Karpas-422 (cell line): ENCODE data around the gene DIRAS1. TPM values are rescaled to one million over a fixed set of nuclear protein-coding genes. Genes with fewer than 3 reads are reported as not detected.

Experiments
- DNase-seq: peaks from one replicate; pipeline ENCODE4 v3.0.0-alpha.2; 2015
- H2AFZ ChIP-seq: fragments of 200-600 bp; sonication (generic); 2 replicates; pipeline ENCODE4 v1.6.1; 2014; ENCODE audit warnings: antibody characterized with exemption, low read length, mixed read lengths
- H3K27ac ChIP-seq: fragments of 200-600 bp; sonication (generic); 2 replicates; pipeline ENCODE4 v1.5.1; 2014; ENCODE audit warnings: mild to moderate bottlenecking, low read length, moderate library complexity
- H3K27me3 ChIP-seq: fragments of 200-600 bp; sonication (generic); 2 replicates; pipeline ENCODE4 v1.6.1; 2014; ENCODE audit warnings: low read length, mixed read lengths
- H3K36me3 ChIP-seq: fragments of 200-600 bp; sonication (generic); 2 replicates; pipeline ENCODE4 v1.6.1; 2014; ENCODE audit warnings: low read length, mixed read lengths; ENCODE audit not compliant: insufficient read depth
- H3K4me1 ChIP-seq: fragments of 200-600 bp; sonication (generic); 2 replicates; pipeline ENCODE4 v1.6.1; 2014; ENCODE audit warnings: mild to moderate bottlenecking, low read length, mixed read lengths
- H3K4me2 ChIP-seq: fragments of 200-600 bp; sonication (generic); 2 replicates; pipeline ENCODE4 v1.6.1; 2014; ENCODE audit warnings: low read length, low read depth, mild to moderate bottlenecking; ENCODE audit not compliant: poor library complexity, severe bottlenecking
- H3K4me3 ChIP-seq: fragments of 200-600 bp; sonication (generic); 2 replicates; pipeline ENCODE4 v1.5.1; 2014; ENCODE audit warnings: mild to moderate bottlenecking, antibody characterized with exemption, low read length, mixed read lengths
- H3K79me2 ChIP-seq: fragments of 200-600 bp; sonication (generic); 2 replicates; pipeline ENCODE4 v1.6.1; 2014; ENCODE audit warnings: mild to moderate bottlenecking, low read length, mixed read lengths
- H3K9ac ChIP-seq: fragments of 200-600 bp; sonication (generic); 2 replicates; pipeline ENCODE4 v1.6.0; 2014; ENCODE audit warnings: low read length
- H3K9me2 ChIP-seq: fragments of 200-600 bp; sonication (generic), shearing (Covaris generic); replicated peaks from 2 replicates; pipeline ENCODE4 v1.6.0; 2014; ENCODE audit warnings: mild to moderate bottlenecking, low read length, moderate library complexity; ENCODE audit not compliant: insufficient read depth
- H3K9me3 ChIP-seq: fragments of 300-700, 200-600 bp; sonication (generic); 2 replicates; pipeline ENCODE4 v1.6.1; 2014; ENCODE audit warnings: low read length, mixed read lengths
- H4K20me1 ChIP-seq: fragments of 200-600 bp; sonication (generic); 2 replicates; pipeline ENCODE4 v1.6.1; 2014; ENCODE audit warnings: mild to moderate bottlenecking, antibody characterized with exemption, low read length, low read depth; ENCODE audit not compliant: insufficient read depth
- total RNA-seq: library from RNA; depleted of rRNA; stranded (reverse); fragments of >200 nt; shearing (Covaris generic); gene quantifications from 2 replicates; pipeline ENCODE4 v1.2.3, GENCODE V29; 2014; ENCODE audit warnings: low replicate concordance

The DIRAS1 gene
- total RNA-seq, 1 experiment from 2014 or later, result not detected

DNA sequence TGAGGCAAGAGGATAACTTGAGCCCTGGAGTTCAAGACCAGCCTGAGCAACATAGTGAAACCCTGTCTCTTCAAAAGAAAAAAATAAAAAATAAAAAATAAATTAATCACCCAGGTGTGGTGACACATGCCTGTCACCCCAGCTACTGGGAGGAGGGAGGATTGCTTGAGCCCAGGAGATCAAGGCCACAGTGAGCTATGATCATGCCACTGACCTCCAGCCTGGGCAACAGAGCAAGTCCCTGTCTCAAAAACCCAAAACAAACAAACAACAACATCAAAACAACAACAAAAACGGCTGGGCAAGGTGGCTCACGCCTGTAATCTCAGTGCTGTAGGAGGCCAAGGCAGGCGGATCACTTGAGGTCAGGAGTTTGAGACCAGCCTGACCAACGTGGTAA, 22.9 kb upstream of the DIRAS1 start:
- Histone ChIP-seq H3K4me1 (peaks cover 14% of the 10 kb centered on the region), H3K27me3 (no peaks in the 10 kb centered on the region), H3K9ac (no peak overlapping the region), H2AFZ (no peak overlapping the region), H3K27ac (no peak overlapping the region), H3K9me2 (no peaks in the 10 kb centered on the region), H3K9me3 (no peaks in the 10 kb centered on the region), H4K20me1 (no peaks in the 10 kb centered on the region), H3K4me3 (no peak overlapping the region), H3K36me3 (no peaks in the 10 kb centered on the region), H3K4me2 (no peak overlapping the region), H3K79me2 (peaks cover 5% of the 10 kb centered on the region)
- DNase-seq, result no peak

DNA sequence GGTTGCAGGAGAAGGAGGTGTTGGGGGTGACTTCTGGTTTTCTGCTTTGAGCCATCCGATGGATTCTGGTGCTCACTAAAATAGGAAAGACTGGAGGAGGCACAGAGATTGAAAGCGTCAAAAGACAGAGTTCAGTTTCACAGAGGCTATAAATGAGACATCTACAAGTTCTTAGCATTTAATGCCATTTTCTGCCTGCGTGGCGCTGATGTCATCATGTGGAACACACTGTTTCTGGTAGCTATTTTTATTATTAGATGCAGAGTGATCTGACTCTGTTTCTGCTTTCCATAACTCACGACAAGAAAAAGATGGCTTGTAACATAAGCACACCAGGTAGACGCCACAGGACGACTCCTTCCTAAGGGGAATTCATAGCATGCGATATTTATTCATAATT, 21.9 kb upstream of the DIRAS1 start:
- no peak overlapping the region for H3K9ac ChIP-seq
- no peak overlapping the region for H2AFZ ChIP-seq
- H3K4me3 ChIP-seq, result no peak overlapping the region
- no peaks in the 10 kb centered on the region for H4K20me1 ChIP-seq
- no peak for DNase-seq
- no peak overlapping the region for H3K27ac ChIP-seq
- H3K27me3 ChIP-seq, result no peaks in the 10 kb centered on the region
- peaks cover 11% of the 10 kb centered on the region for H3K79me2 ChIP-seq
- peaks cover 13% of the 10 kb centered on the region for H3K4me1 ChIP-seq
- H3K36me3 ChIP-seq, result no peaks in the 10 kb centered on the region
- no peaks in the 10 kb centered on the region for H3K9me2 ChIP-seq
- H3K9me3 ChIP-seq, result no peaks in the 10 kb centered on the region
- H3K4me2 ChIP-seq, result no peak overlapping the region

DNA sequence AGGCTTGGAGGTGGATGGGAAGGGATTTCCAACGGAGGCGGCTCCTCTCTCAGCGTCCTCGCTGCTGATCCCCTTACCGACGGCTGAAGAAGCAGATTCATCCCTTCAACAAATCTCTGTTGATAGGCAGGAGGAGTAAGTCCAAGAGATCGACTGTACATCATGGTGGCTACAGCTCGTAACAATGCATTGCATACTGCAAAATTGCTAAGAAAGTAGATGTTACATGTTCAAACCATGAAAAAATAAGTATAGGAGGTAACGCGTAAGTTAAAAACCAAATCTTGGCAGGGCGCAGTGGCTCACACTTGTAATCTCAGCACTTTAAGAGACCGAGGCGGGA, 19.1 kb upstream of the DIRAS1 start:
- H3K27me3 ChIP-seq, result no peaks in the 10 kb centered on the region
- peaks cover 4% of the 10 kb centered on the region; the same call in 1 of the 2 replicates for H4K20me1 ChIP-seq
- H3K9me2 ChIP-seq, result no peaks in the 10 kb centered on the region
- peaks cover 10% of the 10 kb centered on the region for H3K4me1 ChIP-seq
- peaks cover 16% of the 10 kb centered on the region for H3K79me2 ChIP-seq
- 0 out of 2 replicates have a peak overlapping the region, but pooled peaks have one; percentile 46 for H3K9ac ChIP-seq
- no peaks in the 10 kb centered on the region for H3K9me3 ChIP-seq
- H3K4me3 ChIP-seq, result peak overlapping the region; percentile 55; the same call in 1 of the 2 replicates
- peak overlapping the region; percentile 99 for H2AFZ ChIP-seq
- no peak for DNase-seq
- peak overlapping the region; percentile 50 for H3K4me2 ChIP-seq
- H3K36me3 ChIP-seq, result peaks cover 10% of the 10 kb centered on the region
- H3K27ac ChIP-seq, result no peak overlapping the region

DNA sequence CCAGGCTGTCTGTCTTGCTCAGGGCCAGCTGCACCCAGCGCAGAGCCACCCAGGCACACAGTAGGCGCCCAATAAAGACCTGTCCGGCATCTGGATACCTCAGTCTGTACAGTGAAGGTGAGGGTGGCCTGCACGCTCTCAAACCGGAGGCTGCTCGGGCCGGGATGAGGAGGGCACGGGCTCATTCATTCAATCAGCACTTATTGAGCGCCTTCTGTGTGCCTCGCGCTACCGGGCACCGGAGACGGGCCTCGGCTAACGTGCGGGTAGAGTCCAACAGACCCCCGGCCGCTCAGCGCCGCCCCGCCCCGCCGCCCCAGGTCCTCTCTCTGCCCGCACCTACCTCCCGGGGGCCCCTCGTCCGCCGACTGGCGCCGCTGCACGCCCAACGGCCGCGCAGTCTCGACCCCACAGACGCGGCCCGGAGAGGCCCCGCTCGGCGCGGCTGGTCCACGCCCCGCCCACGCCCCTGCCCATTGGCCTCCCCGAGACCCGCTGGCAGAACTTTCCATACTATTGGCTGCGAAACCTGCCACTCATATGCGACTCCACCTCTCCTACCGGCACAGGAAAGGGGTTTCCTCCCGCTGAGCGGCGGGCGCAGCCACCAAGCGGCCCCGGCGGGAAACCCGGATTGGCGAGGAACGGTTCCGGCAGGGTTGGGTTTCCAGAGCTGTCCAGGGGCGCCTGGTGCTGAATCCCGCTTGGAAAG, 18.6 kb upstream of the DIRAS1 start, which contains the start of gene SLC39A3:
SLC39A3 (minus strand) TSS at position 416 of the 712 bp plus-strand sequence. CDS start 2,760 bp downstream, outside the sequence.
- Histone ChIP-seq H3K9ac (peak within 1 kb of the TSS; percentile 77), H3K9me3 (no peaks in the 10 kb centered on the region), H4K20me1 (peaks cover 7% of the 10 kb centered on the region; the same call in 1 of the 2 replicates), H3K27me3 (no peaks in the 10 kb centered on the region), H3K4me1 (peaks cover 10% of the 10 kb centered on the region), H3K36me3 (peaks cover 10% of the 10 kb centered on the region), H3K4me3 (peak within 1 kb of the TSS; percentile 85), H3K9me2 (no peaks in the 10 kb centered on the region), H2AFZ (peak within 1 kb of the TSS; percentile 99), H3K27ac (no peak within 1 kb of the TSS), H3K4me2 (peak within 1 kb of the TSS; percentile 68), H3K79me2 (peaks cover 16% of the 10 kb centered on the region)
- DNase-seq, result peak; percentile 99

DNA sequence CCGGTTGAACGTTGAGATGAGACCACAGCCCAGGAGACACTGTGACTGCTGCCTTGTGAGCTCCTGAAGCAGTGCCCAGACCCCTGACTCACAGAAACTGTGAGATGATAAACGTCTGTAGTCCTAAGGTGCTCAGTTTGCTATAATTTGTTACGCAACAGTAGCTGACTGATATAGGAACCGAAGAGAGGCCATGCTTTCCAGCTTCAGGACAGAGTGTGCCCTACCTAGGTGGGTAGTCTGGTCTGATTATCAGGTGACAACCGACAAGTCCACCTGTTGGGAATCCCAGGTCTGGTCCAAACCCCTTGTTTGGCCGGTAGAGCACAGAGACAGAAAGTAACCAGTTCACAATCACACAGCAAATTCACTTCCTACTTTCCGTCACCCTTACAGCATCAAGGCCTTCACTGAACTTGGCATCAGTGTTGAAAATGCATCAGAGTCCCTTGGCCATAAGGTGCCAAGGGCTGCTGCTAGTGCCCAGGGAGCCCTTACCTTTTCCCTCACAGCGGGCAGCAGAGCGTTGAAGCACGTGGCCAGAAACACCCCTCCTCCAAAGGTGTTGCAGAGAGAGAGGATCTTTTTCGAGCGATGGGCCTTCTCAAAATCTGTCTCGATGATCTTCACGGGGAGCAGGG, 15.5 kb upstream of the DIRAS1 start:
- no peaks in the 10 kb centered on the region for H3K9me3 ChIP-seq
- no peaks in the 10 kb centered on the region for H3K9me2 ChIP-seq
- no peak overlapping the region for H3K9ac ChIP-seq
- H3K79me2 ChIP-seq, result peaks cover 16% of the 10 kb centered on the region
- H3K36me3 ChIP-seq, result peaks cover 10% of the 10 kb centered on the region
- H3K4me1 ChIP-seq, result peaks cover 5% of the 10 kb centered on the region
- H2AFZ ChIP-seq, result no peak overlapping the region
- DNase-seq, result no peak
- no peaks in the 10 kb centered on the region for H3K27me3 ChIP-seq
- H3K27ac ChIP-seq, result no peak overlapping the region
- no peak overlapping the region for H3K4me2 ChIP-seq
- H4K20me1 ChIP-seq, result peaks cover 7% of the 10 kb centered on the region; the same call in 1 of the 2 replicates
- no peak overlapping the region for H3K4me3 ChIP-seq

DNA sequence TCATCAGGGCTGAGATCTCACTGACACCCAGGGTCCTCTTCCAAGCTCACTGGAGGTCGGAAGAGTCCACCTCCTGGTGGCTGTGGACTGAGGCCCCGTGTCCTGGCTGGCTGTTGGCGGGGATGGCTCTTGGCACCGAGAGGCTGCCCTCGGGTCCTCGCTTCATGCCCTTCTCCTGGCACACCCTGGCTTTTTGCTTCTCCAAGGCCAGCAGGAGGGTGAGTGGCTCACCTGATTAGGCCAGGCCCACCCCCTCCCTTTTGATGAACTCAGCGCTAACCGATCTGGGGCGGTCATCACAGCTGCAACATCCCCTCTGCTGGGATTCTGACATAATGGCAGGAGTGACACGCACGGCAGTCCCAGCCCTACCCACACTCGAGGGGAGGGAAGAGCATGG, 14.2 kb upstream of the DIRAS1 start:
- H3K9me3 ChIP-seq, result no peaks in the 10 kb centered on the region
- peaks cover 7% of the 10 kb centered on the region; the same call in 1 of the 2 replicates for H4K20me1 ChIP-seq
- H3K27ac ChIP-seq, result no peak overlapping the region
- H3K36me3 ChIP-seq, result peaks cover 10% of the 10 kb centered on the region
- H3K27me3 ChIP-seq, result no peaks in the 10 kb centered on the region
- no peak for DNase-seq
- H3K4me1 ChIP-seq, result peaks cover 5% of the 10 kb centered on the region
- H2AFZ ChIP-seq, result no peak overlapping the region
- H3K9me2 ChIP-seq, result no peaks in the 10 kb centered on the region
- no peak overlapping the region for H3K4me2 ChIP-seq
- no peak overlapping the region for H3K9ac ChIP-seq
- H3K4me3 ChIP-seq, result no peak overlapping the region
- peaks cover 16% of the 10 kb centered on the region for H3K79me2 ChIP-seq

DNA sequence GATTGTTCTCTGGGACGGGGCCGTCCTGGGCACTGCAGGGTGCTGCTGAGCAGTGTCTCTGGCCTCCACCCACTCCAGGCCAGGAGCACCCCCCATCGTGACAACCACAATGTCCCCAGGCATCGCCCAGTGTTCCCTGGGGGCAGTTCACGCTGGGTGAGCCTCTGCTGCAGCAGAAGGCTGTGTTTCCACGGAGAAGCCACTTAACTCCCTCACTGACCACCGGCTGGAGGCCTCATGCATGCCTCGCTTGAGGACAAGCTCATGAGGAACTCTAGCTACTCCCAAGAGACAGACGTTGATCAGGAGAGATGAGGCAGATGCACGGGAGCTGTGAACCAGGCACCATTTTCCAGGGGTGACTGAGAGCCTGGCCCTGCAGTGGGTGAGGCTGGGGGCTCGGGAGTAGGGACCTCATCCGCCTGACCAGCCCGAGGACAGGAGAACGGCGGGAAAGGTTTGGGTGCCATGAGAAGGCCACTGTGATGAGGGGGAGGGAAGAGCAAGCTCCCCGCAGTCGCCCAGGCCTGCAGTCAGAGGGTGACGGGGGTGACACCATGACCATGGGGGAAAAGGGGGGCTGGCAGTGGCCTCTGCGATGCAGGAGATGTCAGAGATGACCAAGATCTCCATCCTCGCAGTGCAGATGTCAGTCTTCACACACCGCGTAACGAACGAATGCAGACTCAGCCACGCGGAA, 13.6 kb upstream of the DIRAS1 start:
- Histone ChIP-seq H4K20me1 (peaks cover 7% of the 10 kb centered on the region; the same call in 1 of the 2 replicates), H3K79me2 (peaks cover 16% of the 10 kb centered on the region), H3K4me2 (no peak overlapping the region), H3K9ac (no peak overlapping the region), H3K9me3 (no peaks in the 10 kb centered on the region), H3K4me3 (no peak overlapping the region), H3K36me3 (peaks cover 10% of the 10 kb centered on the region), H3K27me3 (no peaks in the 10 kb centered on the region), H3K4me1 (peaks cover 3% of the 10 kb centered on the region), H3K9me2 (no peaks in the 10 kb centered on the region), H2AFZ (no peak overlapping the region), H3K27ac (no peak overlapping the region)
- DNase-seq, result no peak
